ENCODE results near the gene PDIK1L. TPM values are rescaled to one million over a fixed set of nuclear protein-coding genes. Genes with fewer than 3 reads are reported as not detected.

Gene PDIK1L
- total RNA-seq, 2 donors from 2014 or later = 7.1 to 7.3 TPM

DNA sequence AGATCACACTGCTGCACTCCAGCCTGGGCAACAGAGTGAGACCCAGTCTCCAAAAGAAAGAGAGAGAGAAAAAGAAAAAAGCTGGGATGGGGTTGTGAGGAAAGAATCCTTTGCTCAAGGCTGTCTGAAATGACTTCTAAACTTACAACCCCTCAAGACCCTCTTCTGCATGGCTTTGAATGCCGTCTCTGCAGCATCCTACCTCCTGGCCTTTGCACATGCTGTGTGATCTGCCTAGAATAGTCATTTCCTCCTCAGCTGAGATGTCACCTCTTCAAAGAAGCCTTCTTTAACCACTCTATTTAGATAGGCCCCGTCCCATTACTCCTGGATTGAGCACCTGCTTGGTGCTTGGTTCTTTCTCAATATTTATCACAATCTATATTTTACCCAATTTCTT is 26.8 kb upstream of the PDIK1L start:
- Mint-ChIP-seq H3K36me3 (ENCODE audit: low read depth) (no peaks in the 10 kb centered on the region), H3K4me3 (no peak overlapping the region), H3K9me3 (no peaks in the 10 kb centered on the region), H3K4me1 (peaks cover 10% of the 10 kb centered on the region), H3K27ac (no peak overlapping the region), H3K27me3 (ENCODE audit: insufficient read depth) (peaks cover 3% of the 10 kb centered on the region)
- H3K36me3 ChIP-seq (ENCODE audit: control insufficient read depth, insufficient read depth, low read length) = no peaks in the 10 kb centered on the region
- H3K9me3 ChIP-seq (ENCODE audit: control insufficient read depth, low read length) = no peaks in the 10 kb centered on the region
- H3K27ac ChIP-seq (ENCODE audit: low read depth, low read length) = no peak overlapping the region
- H3K9ac ChIP-seq (ENCODE audit: extremely low read depth, low read length, poor library complexity, severe bottlenecking) = no peak overlapping the region
- WGBS, 2 experiments (ENCODE audit: insufficient coverage in 1 of 2, insufficient read length in 1 of 2) = 89 to 91% methylated on average over 2 of the region's 2 CpGs
- TF ChIP-seq, protein P1, sequence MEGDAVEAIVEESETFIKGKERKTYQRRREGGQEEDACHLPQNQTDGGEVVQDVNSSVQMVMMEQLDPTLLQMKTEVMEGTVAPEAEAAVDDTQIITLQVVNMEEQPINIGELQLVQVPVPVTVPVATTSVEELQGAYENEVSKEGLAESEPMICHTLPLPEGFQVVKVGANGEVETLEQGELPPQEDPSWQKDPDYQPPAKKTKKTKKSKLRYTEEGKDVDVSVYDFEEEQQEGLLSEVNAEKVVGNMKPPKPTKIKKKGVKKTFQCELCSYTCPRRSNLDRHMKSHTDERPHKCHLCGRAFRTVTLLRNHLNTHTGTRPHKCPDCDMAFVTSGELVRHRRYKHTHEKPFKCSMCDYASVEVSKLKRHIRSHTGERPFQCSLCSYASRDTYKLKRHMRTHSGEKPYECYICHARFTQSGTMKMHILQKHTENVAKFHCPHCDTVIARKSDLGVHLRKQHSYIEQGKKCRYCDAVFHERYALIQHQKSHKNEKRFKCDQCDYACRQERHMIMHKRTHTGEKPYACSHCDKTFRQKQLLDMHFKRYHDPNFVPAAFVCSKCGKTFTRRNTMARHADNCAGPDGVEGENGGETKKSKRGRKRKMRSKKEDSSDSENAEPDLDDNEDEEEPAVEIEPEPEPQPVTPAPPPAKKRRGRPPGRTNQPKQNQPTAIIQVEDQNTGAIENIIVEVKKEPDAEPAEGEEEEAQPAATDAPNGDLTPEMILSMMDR (conservative IDR thresholded peaks at IDR 0.05) = no peak
- no peak overlapping the region for H3K4me3 ChIP-seq (ENCODE audit: low read length)
- no peaks in the 10 kb centered on the region for H3K27me3 ChIP-seq (ENCODE audit: control insufficient read depth, insufficient read depth, low read length, poor library complexity, severe bottlenecking)
- no peak for DNase-seq
- no peaks in the 10 kb centered on the region for H3K4me1 ChIP-seq (ENCODE audit: control insufficient read depth, insufficient read depth, low read length)

DNA sequence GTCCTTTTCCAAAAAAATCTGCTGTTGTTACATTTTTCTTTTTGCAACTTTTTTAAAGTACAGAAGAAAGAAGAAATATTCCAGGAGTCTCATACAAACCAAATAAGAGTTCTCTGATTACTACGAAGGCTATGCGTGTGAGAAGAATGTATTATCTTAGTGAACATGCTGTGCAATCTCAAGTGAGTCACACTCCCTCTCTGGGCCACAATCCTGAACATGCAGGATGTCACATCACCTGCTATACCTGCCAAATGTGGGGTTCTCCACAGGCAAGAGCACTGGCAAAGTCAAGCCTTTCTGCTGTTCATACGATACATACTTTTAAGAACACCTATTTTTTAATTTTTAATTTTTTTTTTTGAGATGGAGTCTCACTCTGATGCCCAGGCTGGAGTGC is 22.5 kb upstream of the PDIK1L start:
- H3K27ac ChIP-seq (ENCODE audit: low read depth, low read length) = no peak overlapping the region
- Mint-ChIP-seq H3K27ac (no peak overlapping the region), H3K4me3 (no peak overlapping the region), H3K4me1 (peaks cover 20% of the 10 kb centered on the region), H3K9me3 (peaks cover 9% of the 10 kb centered on the region), H3K27me3 (ENCODE audit: insufficient read depth) (peaks cover 3% of the 10 kb centered on the region), H3K36me3 (ENCODE audit: low read depth) (peaks cover 3% of the 10 kb centered on the region)
- DNase-seq = no peak
- H3K36me3 ChIP-seq (ENCODE audit: control insufficient read depth, insufficient read depth, low read length) = no peaks in the 10 kb centered on the region
- TF ChIP-seq, protein P1 (conservative IDR thresholded peaks at IDR 0.05) = no peak
- peaks cover 6% of the 10 kb centered on the region for H3K4me1 ChIP-seq (ENCODE audit: control insufficient read depth, insufficient read depth, low read length)
- no peak overlapping the region for H3K9ac ChIP-seq (ENCODE audit: extremely low read depth, low read length, poor library complexity, severe bottlenecking)
- WGBS, 2 experiments (ENCODE audit: insufficient coverage in 1 of 2, insufficient read length in 1 of 2) = 87% methylated on average over 3 of the region's 3 CpGs; no CpG with 5 or more reads in 1 of the 2 experiments
- no peak overlapping the region for H3K4me3 ChIP-seq (ENCODE audit: low read length)
- H3K9me3 ChIP-seq (ENCODE audit: control insufficient read depth, low read length) = no peaks in the 10 kb centered on the region
- no peaks in the 10 kb centered on the region for H3K27me3 ChIP-seq (ENCODE audit: control insufficient read depth, insufficient read depth, low read length, poor library complexity, severe bottlenecking)

DNA sequence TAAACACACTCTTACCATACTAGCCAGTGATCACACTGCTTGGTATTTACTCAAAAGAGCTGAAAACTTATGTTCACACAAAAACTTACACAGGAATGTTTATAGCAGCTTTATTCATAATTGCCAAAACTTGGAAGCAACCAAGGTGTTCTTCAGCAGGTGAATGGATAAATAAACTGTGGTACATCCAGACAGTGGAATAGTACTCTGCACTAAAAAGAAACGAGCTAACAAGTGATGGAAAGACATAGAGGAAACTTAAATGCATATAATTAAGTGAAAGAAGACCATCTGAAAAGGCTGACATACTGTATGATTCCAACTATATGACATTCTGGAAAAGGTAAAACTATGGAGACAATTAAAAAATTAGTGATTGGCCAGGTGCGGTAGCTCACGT is 20.7 kb upstream of the PDIK1L start:
- H3K4me3 Mint-ChIP-seq = no peak overlapping the region
- Histone ChIP-seq H3K36me3 (ENCODE audit: control insufficient read depth, insufficient read depth, low read length) (no peaks in the 10 kb centered on the region), H3K27me3 (ENCODE audit: control insufficient read depth, insufficient read depth, low read length, poor library complexity, severe bottlenecking) (no peaks in the 10 kb centered on the region), H3K9me3 (ENCODE audit: control insufficient read depth, low read length) (no peaks in the 10 kb centered on the region), H3K27ac (ENCODE audit: low read depth, low read length) (no peak overlapping the region), H3K4me3 (ENCODE audit: low read length) (no peak overlapping the region), H3K4me1 (ENCODE audit: control insufficient read depth, insufficient read depth, low read length) (peaks cover 14% of the 10 kb centered on the region), H3K9ac (ENCODE audit: extremely low read depth, low read length, poor library complexity, severe bottlenecking) (no peak overlapping the region)
- 96 to 100% methylated on average over 2 to 3 of the region's 3 CpGs for WGBS, 2 experiments (ENCODE audit: insufficient coverage in 1 of 2, insufficient read length in 1 of 2)
- H3K4me1 Mint-ChIP-seq = peaks cover 26% of the 10 kb centered on the region
- H3K9me3 Mint-ChIP-seq = peaks cover 9% of the 10 kb centered on the region
- no peak overlapping the region for H3K27ac Mint-ChIP-seq
- TF ChIP-seq, protein P1 (conservative IDR thresholded peaks at IDR 0.05) = no peak
- no peaks in the 10 kb centered on the region for H3K27me3 Mint-ChIP-seq (ENCODE audit: insufficient read depth)
- DNase-seq = no peak
- peaks cover 3% of the 10 kb centered on the region for H3K36me3 Mint-ChIP-seq (ENCODE audit: low read depth)

All from endodermal cell (in vitro differentiated cells).